HG03135 (cell line): ENCODE data around the gene MAD1L1.
"Not testable (repeated sequence)": the region's sequence is repeated elsewhere in the genome, so short reads cannot be mapped to it uniquely, and the experiment has no call there.

Source experiments
- ATAC-seq: cut with Tn5 transposase; IDR thresholded peaks from one replicate; pipeline ENCODE4 v1.9.1; 2021; ENCODE audit warnings: mild to moderate bottlenecking, moderate library complexity; ENCODE audit not compliant: unreplicated experiment

MAD1L1 gene

DNA sequence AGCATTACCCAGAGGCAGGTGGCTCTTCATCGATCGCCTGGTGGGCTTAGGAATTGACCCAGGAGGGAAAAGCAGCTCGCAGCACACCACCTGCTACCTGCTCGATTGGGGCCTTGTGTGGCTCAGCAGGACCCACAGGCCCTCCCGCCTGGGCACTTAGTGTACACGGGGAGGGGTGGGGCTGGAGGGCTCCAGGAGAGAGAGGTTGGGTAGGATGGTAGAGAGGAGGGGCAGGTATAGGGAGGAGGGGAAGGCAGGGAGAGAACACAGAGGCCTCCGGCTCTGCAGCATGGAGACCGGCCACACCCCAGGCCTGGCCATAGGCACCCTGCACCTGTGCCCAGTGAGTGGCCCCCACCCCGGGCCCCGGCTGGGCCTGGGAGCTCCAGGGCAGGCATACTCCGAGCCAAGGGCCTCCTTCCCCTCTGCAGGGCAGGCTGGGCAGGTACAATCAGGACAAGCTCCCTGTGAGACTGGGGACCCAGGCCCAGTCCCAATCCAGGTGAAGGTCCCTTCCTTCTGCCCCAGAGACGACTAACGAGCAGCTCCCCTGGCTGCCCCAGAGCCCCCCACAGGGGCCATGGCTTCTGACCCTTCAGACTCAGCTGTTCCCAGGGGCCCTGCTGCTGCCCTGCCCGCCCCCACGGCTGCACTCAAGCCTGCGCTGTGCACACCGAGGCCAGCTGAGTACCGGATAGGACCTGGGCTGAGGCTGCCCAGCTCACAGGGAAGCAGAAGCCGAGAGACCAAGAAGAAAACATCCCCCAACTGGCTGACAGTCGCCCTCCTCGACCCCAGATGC lies 358.0 kb downstream of the MAD1L1 start:
- not testable (repeated sequence) for ATAC-seq

DNA sequence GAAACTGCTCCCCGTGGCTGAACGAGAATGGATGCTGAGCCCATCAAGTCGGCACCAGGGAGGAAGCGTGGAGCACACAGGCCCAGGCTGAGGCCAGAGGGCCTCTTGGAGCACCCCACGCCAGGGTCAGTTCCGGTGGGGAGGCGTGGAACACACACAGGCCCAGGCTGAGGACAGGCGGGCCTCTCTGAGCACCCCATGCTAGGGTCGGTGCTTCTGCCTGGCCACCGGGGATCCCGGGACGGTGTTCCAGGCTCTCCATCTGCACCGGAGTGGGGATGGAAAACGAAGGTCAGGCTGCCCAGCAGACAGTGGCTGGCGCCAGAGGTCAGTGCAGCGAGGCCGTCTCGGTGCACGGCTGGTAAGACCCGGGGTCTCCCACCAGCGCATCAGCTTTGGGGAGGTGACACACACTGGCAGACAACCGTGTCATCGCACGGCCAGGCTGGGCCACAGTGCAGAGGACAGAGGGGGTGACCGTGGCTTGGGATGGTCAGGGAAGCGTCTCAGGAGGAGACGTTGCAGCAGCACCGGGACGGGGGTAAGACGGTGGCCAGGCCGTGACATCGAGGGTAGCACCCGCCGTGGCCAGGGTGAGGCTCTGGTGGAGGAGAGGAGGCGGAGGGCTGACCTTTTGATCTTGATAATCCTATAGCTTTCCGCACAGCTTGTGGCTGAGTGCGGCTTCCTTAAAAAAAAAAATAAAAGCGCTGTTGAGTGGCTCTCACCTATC lies 358.7 kb downstream of the MAD1L1 start:
- no peak for ATAC-seq

DNA sequence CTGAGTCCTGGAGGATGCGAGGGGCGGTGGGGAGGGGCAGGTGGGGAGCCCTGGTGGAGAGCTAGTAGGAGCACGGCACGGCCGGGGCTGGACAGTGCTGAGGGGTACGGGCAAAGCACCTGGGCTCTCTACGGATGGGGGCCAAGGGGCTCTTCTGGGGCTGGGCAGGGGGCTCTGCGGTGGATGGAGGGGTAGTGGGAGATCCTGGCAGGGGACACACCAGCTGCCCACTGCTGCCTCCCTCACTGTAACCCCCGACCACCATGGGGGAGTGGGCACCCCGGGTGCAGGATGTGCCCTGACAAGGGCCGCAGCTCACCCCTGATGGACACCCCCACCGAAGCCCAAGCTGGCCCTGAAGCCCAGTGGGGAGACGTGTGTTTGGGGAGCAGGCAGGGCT lies 359.3 kb downstream of the MAD1L1 start:
- no peak for ATAC-seq

DNA sequence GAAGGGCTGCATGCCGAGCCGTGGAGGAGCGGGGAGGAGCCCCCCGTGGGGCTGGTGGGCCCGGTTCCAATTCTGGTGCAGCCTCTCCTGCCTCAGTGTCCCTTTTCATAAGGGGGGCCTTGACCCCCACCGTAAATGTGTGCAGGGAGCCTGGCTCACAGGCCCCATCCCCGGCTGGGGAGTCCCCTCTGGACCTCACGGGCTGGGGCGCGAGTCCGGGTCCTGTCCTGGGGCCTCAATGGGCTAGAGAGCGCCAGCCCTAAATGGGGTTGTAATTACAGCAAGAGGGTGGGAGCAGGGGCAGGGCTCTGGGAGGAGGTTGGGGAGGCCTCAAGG lies 359.7 kb downstream of the MAD1L1 start:
- no peak for ATAC-seq

DNA sequence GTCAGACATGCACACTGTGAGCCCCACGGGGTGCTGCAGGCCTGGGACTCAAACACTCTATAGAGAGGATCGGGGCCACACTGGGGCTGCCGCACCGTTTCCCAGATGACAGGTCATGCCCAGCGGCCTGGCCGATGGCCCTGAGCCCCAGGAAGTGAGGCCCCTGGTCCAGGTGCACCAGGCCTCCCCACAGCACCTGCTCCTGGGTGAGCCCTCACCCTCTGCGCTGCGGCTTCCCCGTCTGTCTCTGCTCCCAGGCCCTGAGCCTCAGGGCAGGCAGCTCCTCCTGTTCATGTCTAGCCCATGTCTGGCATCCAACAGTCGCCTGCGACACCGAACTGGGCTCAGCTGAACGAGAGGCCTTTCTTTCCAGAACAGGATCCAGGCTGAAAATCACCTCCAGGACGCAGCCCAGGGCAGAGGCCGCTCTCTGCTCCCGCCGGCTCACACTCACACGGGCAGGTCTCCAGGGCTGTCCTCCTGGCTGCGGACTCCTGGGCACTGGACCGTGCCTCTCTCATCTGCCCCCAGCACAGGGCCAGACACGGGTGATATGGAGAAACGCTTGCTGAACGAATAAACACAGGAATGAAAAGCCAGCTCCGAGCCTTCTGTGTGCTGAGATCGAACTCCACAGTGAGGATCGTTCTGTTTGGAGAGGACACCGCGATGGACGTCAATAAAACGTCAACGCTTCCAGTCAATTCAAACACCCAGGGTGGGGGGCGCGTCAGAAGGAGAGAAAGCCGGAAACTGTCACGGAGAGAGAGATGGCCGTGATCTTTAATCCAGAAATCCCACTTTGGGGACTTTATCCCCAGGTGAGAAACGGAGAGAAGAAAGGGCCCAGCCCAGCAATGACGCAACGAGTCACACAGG lies 360.3 kb downstream of the MAD1L1 start:
- ATAC-seq = no peak

DNA sequence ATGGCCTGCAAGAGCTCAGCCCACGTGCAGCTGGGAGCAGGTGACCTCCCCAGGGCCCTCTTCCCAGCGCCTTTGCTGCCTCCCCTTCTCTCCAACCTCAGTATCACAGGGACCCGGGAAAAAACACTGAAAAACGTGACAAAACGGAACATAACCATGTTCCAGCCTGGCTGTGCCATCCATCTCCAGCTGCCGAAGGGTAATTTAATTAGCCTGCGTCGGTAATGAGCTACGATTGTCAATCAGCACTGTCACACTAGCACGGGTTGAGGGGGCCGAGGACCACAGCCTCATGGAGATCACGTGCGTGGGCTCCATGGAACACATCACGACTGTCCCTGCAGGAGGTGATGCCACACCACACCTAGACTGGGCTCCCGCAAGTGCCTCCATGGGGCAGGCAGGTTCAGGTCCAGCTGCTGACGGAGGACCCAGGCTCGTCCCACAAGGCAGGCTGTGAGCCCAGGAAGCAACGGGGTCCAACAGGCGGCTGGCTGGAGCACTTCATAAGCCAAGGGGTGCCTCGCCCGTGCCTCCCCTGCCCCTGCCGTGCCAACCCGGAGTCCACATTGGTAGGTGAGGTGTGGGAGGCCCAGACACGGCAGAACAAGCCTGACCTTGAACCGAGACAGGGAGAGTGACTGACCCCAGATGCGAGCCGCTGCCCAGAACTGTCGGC lies 363.2 kb downstream of the MAD1L1 start:
- ATAC-seq = no peak

DNA sequence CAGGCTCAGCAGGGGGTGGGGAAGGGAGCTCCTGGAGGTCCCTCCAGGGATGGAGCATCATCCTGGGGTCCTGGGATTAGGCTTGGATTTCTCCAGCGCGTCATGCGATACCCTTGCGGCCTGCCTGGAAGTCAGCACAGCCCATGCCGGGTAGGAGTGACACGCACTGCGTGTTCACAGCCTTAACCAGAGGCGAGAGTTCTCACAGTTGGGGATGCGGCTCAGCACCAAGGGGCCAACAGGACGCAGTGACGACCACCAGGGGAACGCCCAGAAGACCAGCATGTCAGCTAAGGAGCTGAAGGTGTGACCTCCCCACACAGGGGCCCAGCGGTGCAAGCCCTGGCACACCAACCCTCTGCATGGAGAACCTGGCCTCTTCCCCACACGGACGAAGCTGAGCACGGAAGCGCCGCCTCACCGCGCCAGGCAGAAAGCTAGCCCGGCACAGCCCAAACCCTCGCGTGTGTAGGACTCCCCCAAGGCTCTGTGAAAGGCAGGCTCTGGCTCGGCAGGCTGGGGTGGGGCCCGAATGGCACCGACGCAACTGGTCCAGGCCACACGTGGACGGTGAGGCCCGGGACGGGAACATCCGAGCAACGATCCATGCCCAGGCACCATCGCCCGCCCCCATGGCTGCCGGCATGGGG lies 364.1 kb downstream of the MAD1L1 start:
- no peak for ATAC-seq

DNA sequence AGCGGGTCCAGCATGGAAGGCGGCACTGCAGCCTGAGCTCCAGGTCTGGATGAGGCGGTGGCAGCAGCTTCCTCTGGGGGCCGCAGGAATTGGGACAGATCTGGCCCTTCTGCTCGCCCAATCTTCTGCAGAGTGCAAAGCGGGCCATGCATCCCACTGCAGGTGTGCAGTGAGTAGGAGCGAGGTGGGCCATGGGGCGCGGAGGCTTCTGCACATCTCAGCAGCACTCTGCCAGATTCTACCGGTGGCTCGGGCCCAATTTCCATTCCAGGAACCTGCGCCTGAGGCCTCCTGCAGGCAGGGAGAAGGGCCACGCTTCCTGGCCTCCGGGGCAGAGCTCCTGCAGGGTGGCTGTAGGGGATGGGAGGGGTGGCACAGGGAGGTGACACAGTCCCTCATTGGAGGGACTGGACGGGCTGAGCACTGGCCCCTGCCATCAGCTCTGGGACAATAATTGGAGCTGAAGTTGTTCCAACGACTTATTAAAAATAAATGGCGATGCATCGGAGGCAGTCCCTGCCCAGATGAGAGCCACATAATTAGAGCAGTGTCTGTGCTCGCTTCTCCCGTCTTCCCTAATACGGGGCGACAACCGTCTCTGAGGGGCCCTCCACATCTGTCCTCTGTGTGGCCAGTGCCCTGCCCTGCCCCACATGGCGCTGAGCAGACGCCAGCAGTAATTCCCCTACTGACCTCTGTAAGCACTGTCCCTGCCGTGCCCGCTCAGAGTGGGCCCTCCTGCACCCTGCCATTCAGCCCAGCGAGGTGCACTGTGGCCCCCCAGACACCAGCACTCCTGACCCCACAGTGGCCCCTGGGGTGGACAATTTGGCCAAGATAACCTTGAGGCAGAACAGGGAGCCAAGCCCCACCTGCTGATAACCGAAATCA lies 365.1 kb downstream of the MAD1L1 start:
- no peak for ATAC-seq

DNA sequence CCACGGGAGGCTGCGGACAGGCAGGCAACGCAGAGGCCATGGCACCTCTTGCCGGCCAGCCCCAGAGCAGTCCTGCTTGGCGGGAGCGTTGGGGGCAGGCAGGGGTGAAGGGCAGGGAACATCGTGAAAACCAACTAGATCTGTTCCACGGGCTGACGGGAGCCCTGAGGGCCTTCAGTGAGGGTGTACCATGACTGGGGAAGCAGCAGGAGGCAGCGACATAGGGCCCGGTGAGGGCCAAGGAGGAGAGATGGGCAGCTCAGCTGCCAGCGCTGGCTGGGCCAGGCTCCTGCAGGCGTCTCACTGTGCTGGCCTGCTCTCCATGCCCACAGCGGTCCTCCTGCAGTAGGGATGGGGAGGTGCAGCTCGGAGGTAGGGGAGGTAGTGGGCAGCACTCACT lies 366.1 kb downstream of the MAD1L1 start:
- no peak for ATAC-seq

DNA sequence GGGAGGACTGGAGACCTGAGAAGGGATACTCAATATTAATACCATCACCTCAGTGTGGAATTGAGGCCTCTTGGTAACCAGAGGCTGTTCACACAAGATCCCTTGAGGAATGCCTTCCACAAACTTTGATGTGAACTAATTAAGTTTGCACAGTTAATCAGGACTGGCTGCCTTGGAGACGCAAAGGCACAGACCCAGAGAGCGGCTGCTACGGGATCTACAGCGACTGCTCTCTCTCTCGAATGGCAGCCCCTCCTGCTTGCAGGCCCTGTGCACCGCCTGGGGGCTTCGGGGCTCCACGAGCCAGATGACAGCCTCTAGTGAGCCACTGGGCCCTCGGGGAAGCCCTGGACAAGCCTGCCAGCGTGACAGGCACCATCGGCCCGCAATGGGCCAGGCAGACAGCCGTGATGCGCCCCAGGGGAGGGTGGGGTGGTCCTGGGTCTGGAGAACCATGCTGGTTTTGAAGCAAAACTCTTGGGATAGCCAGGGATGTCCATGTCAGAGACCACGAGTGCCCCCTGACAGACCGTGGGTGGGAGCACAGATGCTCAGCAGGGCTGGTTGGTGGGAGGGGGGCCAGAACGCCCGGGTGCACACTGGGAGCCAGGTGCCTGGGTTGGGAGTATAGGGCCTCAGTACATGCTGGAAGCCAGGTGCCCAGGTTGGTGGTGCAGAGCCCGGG lies 367.0 kb downstream of the MAD1L1 start:
- ATAC-seq = no peak

DNA sequence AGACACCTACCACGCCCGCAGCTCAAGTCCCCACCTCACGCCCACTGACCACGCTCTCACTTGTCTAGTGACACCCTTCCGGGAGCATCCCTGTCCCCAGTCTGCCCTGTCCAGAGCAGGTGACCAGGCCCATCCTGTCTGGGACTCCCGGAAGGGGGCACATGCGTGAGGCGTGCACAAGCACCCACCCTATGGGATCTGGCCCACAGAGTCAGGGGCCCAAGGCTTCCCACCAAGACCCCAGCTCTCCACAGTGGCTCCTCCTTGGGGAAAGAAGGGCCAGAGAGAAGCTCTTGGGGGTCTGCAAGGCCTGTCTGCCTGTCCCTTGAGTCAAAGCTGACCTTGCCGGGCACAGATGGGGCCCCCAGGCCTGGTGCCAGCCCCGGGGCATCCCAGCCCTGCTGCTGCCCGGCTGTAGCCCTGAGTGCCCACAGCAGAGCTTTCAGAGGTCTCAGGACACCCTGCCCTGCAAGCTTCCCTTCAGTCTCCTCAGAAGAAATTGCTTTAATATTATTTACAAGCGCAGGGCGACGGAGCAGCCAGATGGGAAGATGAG lies 367.7 kb downstream of the MAD1L1 start:
- ATAC-seq = no peak

DNA sequence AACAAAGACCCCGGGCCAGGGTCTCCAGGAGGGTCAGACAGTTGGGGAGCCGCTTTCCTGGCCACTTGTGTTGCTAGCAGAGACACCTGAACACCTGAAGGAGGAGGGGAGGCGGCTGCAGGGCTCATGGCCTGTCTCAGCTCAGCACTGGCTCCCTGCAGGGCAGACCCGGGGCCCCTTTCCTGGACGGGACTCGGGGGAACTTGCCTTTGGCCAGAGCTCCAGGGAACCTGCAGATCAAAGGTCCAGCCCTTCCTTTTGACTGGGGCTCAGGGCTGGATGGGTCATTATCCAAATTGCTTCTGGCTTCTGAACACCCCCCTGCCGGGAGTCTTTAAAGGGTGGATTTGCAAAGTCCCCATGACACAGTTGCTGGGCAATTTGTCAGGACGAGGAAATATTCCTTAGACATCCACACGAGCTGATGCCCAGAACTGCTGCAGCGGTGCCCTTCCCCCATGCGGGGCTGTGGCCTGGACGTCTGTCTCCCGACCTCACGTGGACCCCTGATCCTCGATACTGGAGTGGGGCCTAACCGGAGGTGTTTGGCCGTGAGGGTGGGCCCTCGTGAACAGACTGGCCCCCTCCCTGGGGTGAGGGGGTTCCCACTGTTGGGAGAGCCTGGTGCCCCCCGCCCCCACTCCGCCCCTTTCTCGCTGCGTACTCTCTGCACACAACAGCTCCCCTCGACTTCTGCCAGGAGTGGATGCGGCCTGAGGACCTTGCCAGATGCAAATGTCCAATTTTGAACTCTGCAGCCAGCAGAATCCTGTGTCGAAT lies 368.4 kb downstream of the MAD1L1 start:
- no peak for ATAC-seq

DNA sequence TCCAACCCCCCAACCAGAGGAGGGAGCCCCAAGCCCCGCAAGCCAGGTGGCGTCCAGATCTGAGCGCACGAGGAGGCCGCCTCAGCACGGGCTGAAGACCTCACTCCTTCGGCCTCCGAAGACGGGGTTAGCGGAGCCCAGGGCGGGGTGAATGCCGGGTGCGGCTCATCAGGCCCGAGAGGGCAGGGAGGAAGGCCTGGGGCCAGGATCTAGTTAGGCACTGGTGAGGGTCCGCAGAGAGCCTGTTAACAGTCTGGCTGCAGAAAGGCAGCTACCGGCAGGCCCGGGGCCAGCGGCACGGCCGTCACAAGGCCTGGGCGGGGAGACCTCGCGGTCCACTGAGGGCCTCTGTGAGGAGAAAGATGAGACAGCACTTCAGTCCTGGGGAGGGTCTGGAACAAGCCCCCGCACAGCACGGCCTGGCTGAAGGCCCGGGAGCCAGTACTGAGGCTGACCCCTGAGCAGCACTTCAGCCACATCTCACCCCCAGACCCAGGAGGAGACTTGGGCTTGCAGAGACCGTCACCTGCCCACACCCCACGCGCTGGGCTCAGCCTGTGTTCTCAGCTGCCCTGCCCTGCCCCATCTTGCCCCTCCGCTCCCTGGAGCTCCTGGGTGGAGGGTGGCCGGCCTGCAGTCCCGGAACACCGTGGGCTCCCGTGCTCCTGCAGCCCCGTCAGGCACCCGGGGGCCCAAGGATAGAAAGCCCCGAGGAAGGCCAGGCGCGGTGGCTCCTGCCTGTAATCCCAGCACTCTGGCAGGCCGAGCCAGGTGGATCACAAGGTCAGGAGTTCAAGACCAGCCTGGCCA lies 369.4 kb downstream of the MAD1L1 start:
- ATAC-seq = no peak

DNA sequence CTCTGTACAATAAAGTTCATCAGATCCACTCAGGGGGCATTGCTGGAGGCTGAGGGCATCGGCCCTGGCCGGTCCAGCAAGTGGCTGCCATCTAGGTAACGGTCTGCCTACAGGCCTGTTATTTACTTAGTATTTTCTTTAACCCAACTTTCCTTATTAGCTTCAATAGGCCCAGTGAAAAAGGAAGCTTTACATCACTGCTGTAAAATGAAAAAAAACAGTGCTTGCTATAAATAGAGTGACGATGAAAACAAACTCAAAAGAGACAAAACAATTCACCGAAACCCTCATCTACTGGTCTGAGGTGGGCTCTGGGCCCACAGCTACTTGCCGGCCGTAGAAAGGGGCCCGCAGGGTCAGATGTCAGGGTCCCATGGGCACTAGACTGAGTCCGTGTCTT lies 370.2 kb downstream of the MAD1L1 start:
- ATAC-seq = no peak

DNA sequence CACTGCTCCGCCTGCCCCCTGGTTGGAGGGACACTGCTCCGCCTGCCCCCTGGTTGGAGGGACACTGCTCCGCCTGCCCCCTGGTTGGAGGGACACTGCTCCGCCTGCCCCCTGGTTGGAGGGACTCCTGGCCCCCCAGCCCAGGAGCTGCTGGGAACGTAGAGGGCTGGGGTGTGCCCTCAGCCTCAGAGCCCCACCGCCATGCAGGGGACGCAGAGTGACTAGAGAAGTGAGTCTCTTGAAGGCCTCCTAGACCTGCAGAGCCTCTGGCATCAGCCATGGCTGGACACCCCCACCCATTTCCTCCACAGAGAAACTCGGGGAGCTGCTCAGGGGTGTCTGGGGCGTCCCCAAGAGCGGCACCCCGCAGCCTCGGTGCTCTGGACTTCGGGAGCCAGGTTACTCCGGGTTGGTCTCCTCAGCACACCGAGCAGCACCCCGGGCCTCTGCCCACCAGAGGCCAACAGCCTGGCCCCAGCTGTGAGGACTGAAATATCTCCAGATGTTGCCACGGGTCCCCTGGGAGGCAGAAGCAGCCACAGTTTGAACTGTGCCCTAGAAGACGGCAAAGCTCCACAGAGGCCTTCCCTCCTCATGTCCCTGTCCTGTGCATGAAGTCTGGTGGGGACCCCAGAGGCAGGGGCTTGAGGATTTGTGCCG lies 370.8 kb downstream of the MAD1L1 start:
- no peak for ATAC-seq
